Nephron (organoid): ENCODE measurements around the gene CAND1.

Experiments used
- H3K27ac Mint-ChIP-seq, 3 experiments: 2 replicates each; pipeline ENCODE4 v1.8.0; 2020; ENCODE audit warnings: mixed read lengths in 3 of 3, mild to moderate bottlenecking in 2 of 3, moderate library complexity in 1 of 3
- H3K27me3 Mint-ChIP-seq: 2 replicates; pipeline ENCODE4 v1.8.0; 2021; ENCODE audit warnings: low read depth, mild to moderate bottlenecking, moderate library complexity, mixed read lengths
- H3K36me3 Mint-ChIP-seq: 2 replicates; pipeline ENCODE4 v1.8.0; 2020; ENCODE audit warnings: low read depth, mixed read lengths
- H3K4me1 Mint-ChIP-seq: 2 replicates; pipeline ENCODE4 v1.8.0; 2020; ENCODE audit warnings: mixed read lengths
- H3K4me3 Mint-ChIP-seq, 3 experiments: 2 replicates each; pipeline ENCODE4 v1.8.0; 2020; ENCODE audit warnings: mild to moderate bottlenecking in 3 of 3, mixed read lengths in 3 of 3, moderate library complexity in 2 of 3
- H3K9me3 Mint-ChIP-seq: 2 replicates; pipeline ENCODE4 v1.8.0; 2020; ENCODE audit warnings: mixed read lengths
- CTCF ChIP-seq, 3 experiments: fragments of 200-600 bp; sonication (generic); IDR thresholded peaks; one replicate each; pipeline ENCODE4 v1.5.0; 2021; ENCODE audit warnings: antibody characterized with exemption in 3 of 3; ENCODE audit not compliant: unreplicated experiment in 3 of 3

CAND1 gene

GRCh38 chr12:67284561-67284960 is 15.4 kb downstream of the CAND1 start:
- Mint-ChIP-seq H3K4me1 (peaks cover 15% of the 10 kb centered on the region), H3K27me3 (no peaks in the 10 kb centered on the region), H3K9me3 (no peaks in the 10 kb centered on the region), H3K4me3 (no peak overlapping the region), H3K27ac (peak overlapping the region in 1 of 3 experiments; percentile 3), H3K36me3 (peaks cover 59% of the 10 kb centered on the region)
- TF ChIP-seq CTCF (IDR thresholded peaks at IDR 0.05; ENCODE audit: unreplicated experiment in 3 of 3) = no peak

GRCh38 chr12:67286257-67286656 is 17.1 kb downstream of the CAND1 start:
- Mint-ChIP-seq H3K27ac (no peak overlapping the region), H3K27me3 (no peaks in the 10 kb centered on the region), H3K4me3 (no peak overlapping the region), H3K36me3 (peaks cover 76% of the 10 kb centered on the region), H3K9me3 (no peaks in the 10 kb centered on the region), H3K4me1 (peaks cover 3% of the 10 kb centered on the region)
- TF ChIP-seq CTCF (IDR thresholded peaks at IDR 0.05; ENCODE audit: unreplicated experiment in 3 of 3) = no peak

GRCh38 chr12:67287311-67287710 is 18.2 kb downstream of the CAND1 start:
- peaks cover 72% of the 10 kb centered on the region for H3K36me3 Mint-ChIP-seq
- no peak for TF ChIP-seq CTCF (IDR thresholded peaks at IDR 0.05; ENCODE audit: unreplicated experiment in 3 of 3)
- H3K4me1 Mint-ChIP-seq = no peaks in the 10 kb centered on the region
- no peak overlapping the region for H3K4me3 Mint-ChIP-seq
- no peaks in the 10 kb centered on the region for H3K9me3 Mint-ChIP-seq
- H3K27me3 Mint-ChIP-seq = no peaks in the 10 kb centered on the region
- no peak overlapping the region for H3K27ac Mint-ChIP-seq

GRCh38 chr12:67288561-67288960 is 19.4 kb downstream of the CAND1 start:
- peaks cover 4% of the 10 kb centered on the region for H3K4me1 Mint-ChIP-seq
- peaks cover 80% of the 10 kb centered on the region for H3K36me3 Mint-ChIP-seq
- H3K27me3 Mint-ChIP-seq = no peaks in the 10 kb centered on the region
- H3K4me3 Mint-ChIP-seq = no peak overlapping the region
- TF ChIP-seq CTCF (IDR thresholded peaks at IDR 0.05; ENCODE audit: unreplicated experiment in 3 of 3) = no peak
- no peaks in the 10 kb centered on the region for H3K9me3 Mint-ChIP-seq
- H3K27ac Mint-ChIP-seq = no peak overlapping the region

GRCh38 chr12:67290378-67290777 is 21.2 kb downstream of the CAND1 start:
- peaks cover 9% of the 10 kb centered on the region for H3K4me1 Mint-ChIP-seq
- H3K36me3 Mint-ChIP-seq = peaks cover 78% of the 10 kb centered on the region
- TF ChIP-seq CTCF (IDR thresholded peaks at IDR 0.05; ENCODE audit: unreplicated experiment in 3 of 3) = no peak
- no peak overlapping the region for H3K4me3 Mint-ChIP-seq
- H3K27ac Mint-ChIP-seq = no peak overlapping the region
- no peaks in the 10 kb centered on the region for H3K27me3 Mint-ChIP-seq
- no peaks in the 10 kb centered on the region for H3K9me3 Mint-ChIP-seq

- peaks cover 14% of the 10 kb centered on the region for H3K4me1 Mint-ChIP-seq
- no peaks in the 10 kb centered on the region for H3K27me3 Mint-ChIP-seq
- no peak overlapping the region for H3K4me3 Mint-ChIP-seq
- H3K36me3 Mint-ChIP-seq = peaks cover 84% of the 10 kb centered on the region
- H3K27ac Mint-ChIP-seq = no peak overlapping the region
- no peak for TF ChIP-seq CTCF (IDR thresholded peaks at IDR 0.05; ENCODE audit: unreplicated experiment in 3 of 3)
- no peaks in the 10 kb centered on the region for H3K9me3 Mint-ChIP-seq
These were observed 30.4 kb downstream of the CAND1 start for GRCh38 chr12:67299526-67299925.
